GM12874 (cell line): ENCODE data around the gene ZDHHC14.

Experiments
- CTCF ChIP-seq: IDR thresholded peaks from 2 replicates; pipeline ENCODE4 v1.5.1; 2011; ENCODE audit warnings: low read depth, mild to moderate bottlenecking, control low read depth, low read length, moderate library complexity; ENCODE audit not compliant: insufficient read depth

Gene ZDHHC14

GRCh38 chr6:157670466-157671186 is 289.6 kb downstream of the ZDHHC14 start:
- TF ChIP-seq CTCF, result no peak

GRCh38 chr6:157672726-157673412 is 291.9 kb downstream of the ZDHHC14 start:
- TF ChIP-seq CTCF, result no peak

GRCh38 chr6:157673596-157673995 is 292.6 kb downstream of the ZDHHC14 start:
- no peak for TF ChIP-seq CTCF

- no peak for TF ChIP-seq CTCF
Measured at GRCh38 chr6:157674061-157674460, 293.1 kb downstream of the ZDHHC14 start.

- no peak for TF ChIP-seq CTCF
Measured at GRCh38 chr6:157675831-157676230, 294.8 kb downstream of the ZDHHC14 start.

GRCh38 chr6:157676241-157676640 is 295.3 kb downstream of the ZDHHC14 start:
- no peak for TF ChIP-seq CTCF

- TF ChIP-seq CTCF, result no peak
Measured at GRCh38 chr6:157677235-157677634, 296.2 kb downstream of the ZDHHC14 start.
